ENCODE measurements around the gene CLNK.

Gene CLNK

DNA sequence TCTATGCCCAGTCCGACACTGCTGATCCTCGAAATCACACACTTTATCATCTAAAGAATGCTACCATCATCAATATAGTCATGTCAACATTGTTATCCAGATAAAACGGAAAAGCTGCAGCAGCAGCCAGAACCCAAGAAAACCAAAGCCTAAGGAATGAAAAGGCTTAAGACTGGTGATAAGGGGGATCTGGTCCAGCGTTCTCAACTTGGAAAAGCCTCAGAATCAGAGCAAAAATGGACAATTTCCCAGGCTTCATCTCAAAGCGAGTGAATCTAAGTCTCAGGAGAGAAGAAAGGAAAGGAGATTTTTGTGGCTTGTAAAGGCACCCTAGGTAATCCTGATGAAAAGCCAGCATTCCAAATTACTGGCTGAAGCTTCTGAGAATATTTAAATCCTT is 235.6 kb downstream of the CLNK start:
- DNase-seq, result no peak

DNA sequence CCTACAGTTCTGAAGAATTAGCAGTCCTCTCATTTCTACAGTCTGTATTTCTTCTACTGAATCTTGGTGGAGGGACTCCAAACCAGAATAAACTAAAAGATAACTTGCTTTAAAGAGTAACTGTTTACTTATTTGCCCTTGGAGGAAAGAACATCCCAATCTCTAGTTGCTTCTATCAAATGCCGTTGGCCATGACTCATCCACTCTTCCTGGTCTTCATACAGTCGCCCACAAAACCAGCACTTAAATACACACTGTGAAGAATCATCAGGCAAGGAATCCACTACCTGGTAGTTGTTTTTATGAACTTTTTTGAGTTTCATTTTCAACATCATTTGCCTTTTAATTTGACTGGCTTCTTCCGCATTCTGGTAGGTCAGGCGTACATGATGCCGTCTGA is 241.6 kb downstream of the CLNK start:
- no peak for DNase-seq

DNA sequence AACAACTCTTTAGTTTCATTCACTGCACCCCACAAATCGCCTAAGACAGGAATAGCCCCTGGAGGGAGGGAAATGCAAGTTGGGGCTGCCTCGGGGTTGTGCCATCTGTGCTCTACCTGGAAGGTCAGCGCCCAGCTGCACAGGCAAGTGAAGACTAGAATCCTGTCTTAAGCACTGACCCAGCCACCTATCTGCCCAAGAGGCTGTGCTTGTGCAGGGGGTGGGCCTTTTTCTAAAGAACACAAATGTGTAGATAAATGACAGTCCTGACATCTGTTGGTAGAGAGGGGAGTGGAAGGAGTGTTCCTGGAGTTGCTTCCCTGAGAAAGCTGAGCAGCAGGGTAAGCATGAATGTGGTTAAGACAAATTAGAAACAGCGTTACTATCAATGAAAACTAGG is 243.1 kb downstream of the CLNK start:
- DNase-seq, result no peak

DNA sequence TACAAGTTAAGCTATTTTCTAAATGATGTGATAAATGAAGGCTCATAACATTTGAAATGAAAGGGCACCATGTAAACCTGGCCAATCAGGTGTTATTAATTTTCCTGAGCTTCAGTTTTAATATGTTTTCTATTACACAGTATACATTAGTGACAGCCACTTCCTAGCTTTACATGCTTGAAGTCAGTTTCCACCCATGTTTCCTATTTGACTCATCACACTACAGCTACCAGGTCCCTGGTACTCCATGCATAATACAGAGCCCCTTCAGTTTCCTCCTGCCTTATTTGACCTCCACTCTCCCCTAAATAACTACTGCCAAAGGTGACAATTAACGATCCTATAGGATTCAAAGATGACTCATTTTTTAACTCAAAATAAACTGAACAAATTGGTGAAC is 245.6 kb downstream of the CLNK start:
- DNase-seq, result no peak

DNA sequence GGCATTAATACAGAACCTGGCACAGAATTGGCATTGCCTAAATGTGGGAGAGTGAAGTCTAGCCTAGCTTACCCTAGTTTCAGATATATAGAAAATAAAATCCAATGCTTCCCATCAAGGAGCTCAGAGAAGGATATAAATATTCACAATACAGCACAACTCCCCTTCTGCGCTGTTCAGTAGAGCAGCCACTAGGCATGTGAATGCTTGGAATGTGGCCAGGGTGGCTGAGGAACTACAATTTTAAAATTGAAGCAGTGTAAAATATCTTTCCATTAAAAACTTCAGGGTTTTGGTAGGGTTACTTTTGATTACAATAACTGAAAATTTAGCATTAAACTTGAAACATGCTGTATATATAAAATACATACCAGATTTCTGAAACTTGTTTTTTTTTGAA is 246.8 kb downstream of the CLNK start:
- DNase-seq, result no peak

All from activated naive CD4-positive, alpha-beta T cell treated with anti-CD3 and anti-CD28 coated beads, Interleukin-2, amount 50 U/mL, for 16 hours (primary cell).